MM.1S (cell line): ENCODE measurements around the gene ADGRV1.

Experiments used
- DNase-seq: peaks from one replicate; pipeline ENCODE4 v3.0.0-alpha.2; 2015
- H2AFZ ChIP-seq: fragments of 300-600 bp; sonication (generic); 2 replicates; pipeline ENCODE4 v1.6.0; 2016; ENCODE audit warnings: antibody characterized with exemption, low read length
- H3F3A ChIP-seq: fragments of 300-600 bp; sonication (generic); 2 replicates; pipeline ENCODE4 v1.6.1; 2016; ENCODE audit warnings: mild to moderate bottlenecking, antibody characterized with exemption, low read length, moderate library complexity, mixed read lengths; ENCODE audit not compliant: insufficient read depth
- H3K27ac ChIP-seq: fragments of 300-600 bp; sonication (generic); 2 replicates; pipeline ENCODE4 v1.5.1; 2016; ENCODE audit warnings: mild to moderate bottlenecking, low read length
- H3K27me3 ChIP-seq: fragments of 300-600 bp; sonication (generic); replicated peaks from 2 replicates; pipeline ENCODE4 v1.6.0; 2016; ENCODE audit warnings: low read length; ENCODE audit not compliant: insufficient read depth
- H3K36me3 ChIP-seq: fragments of 300-600 bp; sonication (generic); replicated peaks from 2 replicates; pipeline ENCODE4 v1.6.1; 2016; ENCODE audit warnings: mild to moderate bottlenecking, low read length, mixed read lengths; ENCODE audit not compliant: insufficient read depth
- H3K4me1 ChIP-seq: fragments of 300-600 bp; sonication (generic); 2 replicates; pipeline ENCODE4 v1.6.1; 2016; ENCODE audit warnings: low read length, mixed read lengths
- H3K4me2 ChIP-seq: fragments of 300-600 bp; sonication (generic); 2 replicates; pipeline ENCODE4 v1.6.0; 2016; ENCODE audit warnings: low read depth, low read length
- H3K4me3 ChIP-seq: fragments of 300-600 bp; sonication (generic); 2 replicates; pipeline ENCODE4 v1.5.1; 2016; ENCODE audit warnings: low read length, mixed read lengths
- H3K79me2 ChIP-seq: fragments of 300-600 bp; sonication (generic); 2 replicates; pipeline ENCODE4 v1.6.1; 2016; ENCODE audit warnings: mixed run types, low read length, mixed read lengths
- H3K9ac ChIP-seq: fragments of 300-600 bp; sonication (generic); 2 replicates; pipeline ENCODE4 v1.6.1; 2016; ENCODE audit warnings: low read length, mixed read lengths
- H3K9me2 ChIP-seq: fragments of 300-600 bp; sonication (generic); replicated peaks from 2 replicates; pipeline ENCODE4 v1.6.1; 2016; ENCODE audit warnings: mild to moderate bottlenecking, low read length, mixed read lengths; ENCODE audit not compliant: insufficient read depth
- H3K9me3 ChIP-seq: fragments of 300-600 bp; sonication (generic); replicated peaks from 2 replicates; pipeline ENCODE4 v1.6.1; 2016; ENCODE audit warnings: mild to moderate bottlenecking, low read length, mixed read lengths; ENCODE audit not compliant: insufficient read depth
- H4K20me1 ChIP-seq: fragments of 300-600 bp; sonication (generic); 2 replicates; pipeline ENCODE4 v1.6.1; 2016; ENCODE audit warnings: mild to moderate bottlenecking, low read length, moderate library complexity, mixed read lengths; ENCODE audit not compliant: insufficient read depth
- CTCF ChIP-seq: fragments of 300-600 bp; sonication (generic); IDR thresholded peaks from 2 replicates; pipeline ENCODE4 v1.5.1; 2016; ENCODE audit warnings: antibody characterized with exemption, low read length, mixed read lengths
- EZH2 ChIP-seq: fragments of 300-600 bp; sonication (generic); optimal IDR thresholded peaks from 2 replicates; pipeline ENCODE3; 2017; ENCODE audit warnings: low read depth, mild to moderate bottlenecking, antibody characterized with exemption, low read length, mixed read lengths
- EZH2phosphoT487 ChIP-seq: fragments of 300-600 bp; sonication (generic); IDR thresholded peaks from 2 replicates; pipeline ENCODE4 v1.6.1; 2018; ENCODE audit warnings: antibody characterized with exemption, low read length

The ADGRV1 gene

DNA sequence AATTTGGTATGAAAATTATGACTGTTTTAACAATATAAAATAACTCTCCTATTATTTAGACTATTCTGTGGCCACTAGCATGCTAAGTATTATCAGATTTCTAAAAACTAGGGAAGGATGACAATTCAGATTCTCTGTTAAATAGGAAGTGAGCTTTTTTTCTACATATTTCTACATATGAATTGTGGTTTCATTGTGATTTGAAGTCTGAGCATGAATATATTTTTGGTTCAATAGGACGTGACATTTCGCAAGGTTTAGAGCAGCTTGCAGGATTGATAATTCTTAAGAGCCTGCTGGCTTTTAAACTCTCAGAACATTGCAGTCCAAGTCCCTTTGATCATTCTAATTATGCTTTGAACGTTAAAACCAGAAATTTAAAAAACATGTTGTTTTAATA, 82.9 kb downstream of the ADGRV1 start:
- DNase-seq = peak; percentile 52
- TF ChIP-seq EZH2phosphoT487 (no peak), EZH2 (no peak), CTCF (no peak)
- peaks cover 28% of the 10 kb centered on the region for H3K4me1 ChIP-seq
- H3K4me2 ChIP-seq = peak overlapping the region; percentile 76
- H3K4me3 ChIP-seq = peak overlapping the region; percentile 41
- H2AFZ ChIP-seq = peak overlapping the region; percentile 25
- no peaks in the 10 kb centered on the region for H3K9me3 ChIP-seq
- no peaks in the 10 kb centered on the region for H4K20me1 ChIP-seq
- no peaks in the 10 kb centered on the region for H3K36me3 ChIP-seq
- no peaks in the 10 kb centered on the region for H3K27me3 ChIP-seq
- H3K79me2 ChIP-seq = no peaks in the 10 kb centered on the region
- H3K9me2 ChIP-seq = no peaks in the 10 kb centered on the region
- H3K27ac ChIP-seq = peak overlapping the region; percentile 91
- H3K9ac ChIP-seq = peak overlapping the region; percentile 57; the same call in 1 of the 2 replicates
- peaks cover 31% of the 10 kb centered on the region for H3F3A ChIP-seq

GRCh38 chr5:90642706-90643229, 84.2 kb downstream of the ADGRV1 start:
- no peak overlapping the region for H3K4me3 ChIP-seq
- peaks cover 31% of the 10 kb centered on the region for H3F3A ChIP-seq
- H3K36me3 ChIP-seq = 0 out of 2 replicates have a peak, but pooled peaks cover 3% of the 10 kb centered on the region
- no peak for DNase-seq
- TF ChIP-seq CTCF = no peak
- no peak for TF ChIP-seq EZH2phosphoT487
- TF ChIP-seq EZH2 = no peak
- H2AFZ ChIP-seq = no peak overlapping the region
- H3K27ac ChIP-seq = no peak overlapping the region
- H3K9me3 ChIP-seq = no peaks in the 10 kb centered on the region
- peaks cover 28% of the 10 kb centered on the region for H3K4me1 ChIP-seq
- H3K79me2 ChIP-seq = no peaks in the 10 kb centered on the region
- H4K20me1 ChIP-seq = no peaks in the 10 kb centered on the region
- H3K9me2 ChIP-seq = no peaks in the 10 kb centered on the region
- H3K27me3 ChIP-seq = no peaks in the 10 kb centered on the region
- H3K4me2 ChIP-seq = no peak overlapping the region
- no peak overlapping the region for H3K9ac ChIP-seq

GRCh38 chr5:90644132-90644531, 85.5 kb downstream of the ADGRV1 start:
- Histone ChIP-seq H3K4me2 (no peak overlapping the region), H3K9me2 (no peaks in the 10 kb centered on the region), H2AFZ (no peak overlapping the region), H3K4me3 (no peak overlapping the region), H3F3A (peaks cover 30% of the 10 kb centered on the region), H3K4me1 (peaks cover 22% of the 10 kb centered on the region), H3K79me2 (no peaks in the 10 kb centered on the region), H3K36me3 (0 out of 2 replicates have a peak, but pooled peaks cover 3% of the 10 kb centered on the region), H3K9ac (no peak overlapping the region), H3K27ac (no peak overlapping the region), H4K20me1 (no peaks in the 10 kb centered on the region), H3K27me3 (no peaks in the 10 kb centered on the region), H3K9me3 (no peaks in the 10 kb centered on the region)
- TF ChIP-seq EZH2 = no peak
- TF ChIP-seq CTCF = no peak
- TF ChIP-seq EZH2phosphoT487 = no peak
- DNase-seq = no peak
